HEK293T (cell line): ENCODE measurements around the gene NRBP1.

Experiments
- CTCF ChIA-PET: fragments of 350-600 bp; formaldehyde crosslinking; extraction: SDS; loops from one replicate; lab custom pipeline; 2021; ENCODE audit warnings: antibody characterized with exemption, inconsistent platforms; lab: Yijun Ruan, JAX
- POLR2A ChIA-PET: fragments of 350-600 bp; formaldehyde crosslinking; extraction: SDS; loops from one replicate; lab custom pipeline; 2020; ENCODE audit warnings: antibody characterized with exemption, inconsistent platforms; lab: Yijun Ruan, JAX
- DNase-seq: peaks from one replicate; pipeline ENCODE4 v3.0.0; 2012; ENCODE audit warnings: mixed read lengths; ENCODE audit errors: extremely low spot score
- ARNT ChIP-seq: fragments of 450-650 bp; IDR thresholded peaks from 2 replicates; pipeline ENCODE4 v1.6.1; 2017; ENCODE audit warnings: mild to moderate bottlenecking
- CTBP1 ChIP-seq: fragments of 450-650 bp; IDR thresholded peaks from 2 replicates; pipeline ENCODE4 v1.6.1; 2016; ENCODE audit warnings: borderline replicate concordance
- ELF4 ChIP-seq: fragments of 450-650 bp; IDR thresholded peaks from 2 replicates; pipeline ENCODE4 v1.6.1; 2017; ENCODE audit warnings: antibody characterized with exemption
- FOXA1 ChIP-seq: fragments of 450-650 bp; IDR thresholded peaks from 2 replicates; pipeline ENCODE4 v1.6.1; 2016; ENCODE audit warnings: mild to moderate bottlenecking
- FOXK2 ChIP-seq: fragments of 450-650 bp; IDR thresholded peaks from 2 replicates; pipeline ENCODE4 v1.6.1; 2016; ENCODE audit warnings: mild to moderate bottlenecking
- FOXM1 ChIP-seq: fragments of 450-650 bp; IDR thresholded peaks from 2 replicates; pipeline ENCODE4 v1.6.1; 2017; ENCODE audit warnings: mild to moderate bottlenecking, borderline replicate concordance
- HDGF ChIP-seq: fragments of 450-650 bp; IDR thresholded peaks from 2 replicates; pipeline ENCODE4 v1.6.1; 2017; ENCODE audit warnings: antibody characterized with exemption, borderline replicate concordance
- L3MBTL2 ChIP-seq: fragments of 450-650 bp; conservative IDR thresholded peaks from 2 replicates; pipeline ENCODE4 v1.6.1; 2016; ENCODE audit warnings: mild to moderate bottlenecking
- LEF1 ChIP-seq: fragments of 450-650 bp; IDR thresholded peaks from 2 replicates; pipeline ENCODE4 v1.6.1; 2017; ENCODE audit warnings: mild to moderate bottlenecking, borderline replicate concordance
- NFRKB ChIP-seq: fragments of 450-650 bp; IDR thresholded peaks from 2 replicates; pipeline ENCODE4 v1.6.1; 2016; ENCODE audit warnings: mild to moderate bottlenecking, moderate library complexity
- PKNOX1 ChIP-seq: fragments of 450-650 bp; IDR thresholded peaks from 2 replicates; pipeline ENCODE4 v1.6.1; 2016
- SUZ12 ChIP-seq: fragments of 450-650 bp; IDR thresholded peaks from 2 replicates; pipeline ENCODE4 v1.6.1; 2016; ENCODE audit warnings: mild to moderate bottlenecking
- TARDBP ChIP-seq: fragments of 450-650 bp; IDR thresholded peaks from 2 replicates; pipeline ENCODE4 v1.6.1; 2016
- ZNF384 ChIP-seq: fragments of 450-650 bp; IDR thresholded peaks from 2 replicates; pipeline ENCODE4 v1.6.1; 2016

Gene NRBP1

GRCh38 chr2:27428213-27428977 is at the start of gene NRBP1:
Gene NRBP1 (plus strand): TSS chr2:27428631. CDS start chr2:27433274, 4,643 bp downstream.
- ChIA-PET CTCF (interaction anchor here (0.5 to 3.4 kb wide), 3 partner anchors 17 to 36 kb away, joined by 3 to 12 read pairs (median 4); partner anchors contain the start of gene PPM1G), POLR2A (interaction anchor here (0.7 to 8.4 kb wide), 13 partner anchors 9 to 71 kb away, joined by 3 to 135 read pairs (median 3); partner anchors contain the start of genes EIF2B4, GTF3C2, PPM1G and ZNF513)
- TF ChIP-seq FOXA1 (no peak), HDGF (0 out of 2 replicates have a peak, but pooled peaks have one; percentile 40), FOXM1 (peak; percentile 93; the same call in 1 of the 2 replicates)
- DNase-seq = peak; percentile 93

- ChIA-PET CTCF (no interaction called here), POLR2A (interaction anchor here (0.6 to 3.0 kb wide), 5 partner anchors 8 to 324 kb away, joined by 3 to 20 read pairs (median 12); partner anchors contain the start of genes EIF2B4, NRBP1, PPM1G and SNX17)
- no peak for TF ChIP-seq TARDBP
- no peak for TF ChIP-seq HDGF
- no peak for TF ChIP-seq ARNT
- no peak for TF ChIP-seq SUZ12
- TF ChIP-seq ZNF384 = no peak
- no peak for TF ChIP-seq PKNOX1
- TF ChIP-seq LEF1 = no peak
- no peak for TF ChIP-seq NFRKB
- no peak for TF ChIP-seq ELF4
- no peak for TF ChIP-seq FOXK2
- no peak for DNase-seq
These were observed 49.6 kb upstream of the NRBP1 start for GRCh38 chr2:27378809-27379290.

- CTCF ChIA-PET = no interaction called here
These were observed 49.0 kb upstream of the NRBP1 start for GRCh38 chr2:27379383-27379835.

GRCh38 chr2:27379836-27380625 is 48.4 kb upstream of the NRBP1 start:
- ChIA-PET CTCF (interaction anchor here (0.7 to 1.1 kb wide), 2 partner anchors 10 to 100 kb away, joined by 3 read pairs; no protein-coding TSS in a partner anchor), POLR2A (interaction anchor here (0.6 to 3.0 kb wide), 11 partner anchors 9 to 326 kb away, joined by 3 to 20 read pairs (median 4); partner anchors contain the start of genes EIF2B4, NRBP1, PPM1G and SLC4A1AP)
- DNase-seq = no peak
- TF ChIP-seq ARNT = no peak

More at GRCh38 chr2:27379383-27379835, 49.0 kb upstream of the NRBP1 start:
- POLR2A ChIA-PET = interaction anchor here (0.6 to 3.0 kb wide), 6 partner anchors 8 to 325 kb away, joined by 3 to 20 read pairs (median 10); partner anchors contain the start of genes EIF2B4, NRBP1, PPM1G and SNX17
- DNase-seq = no peak
- TF ChIP-seq FOXA1 = no peak
- no peak for TF ChIP-seq CTBP1
- no peak for TF ChIP-seq HDGF
- TF ChIP-seq PKNOX1 = no peak
- TF ChIP-seq NFRKB = no peak
- TF ChIP-seq L3MBTL2 = no peak
- no peak for TF ChIP-seq TARDBP
- TF ChIP-seq ELF4 = no peak
- no peak for TF ChIP-seq FOXM1

- DNase-seq = peak; percentile 91
- ChIA-PET CTCF (interaction anchor here (0.7 to 1.1 kb wide), 2 partner anchors 11 to 101 kb away, joined by 3 read pairs; no protein-coding TSS in a partner anchor), POLR2A (interaction anchor here (0.6 to 3.0 kb wide), 10 partner anchors 10 to 283 kb away, joined by 3 to 20 read pairs (median 4); partner anchors contain the start of genes EIF2B4, NRBP1, PPM1G and SLC4A1AP)
- TF ChIP-seq SUZ12 = no peak
- TF ChIP-seq ELF4 = peak; percentile 39; the same call in 1 of the 2 replicates
- peak; percentile 59; the same call in 1 of the 2 replicates for TF ChIP-seq FOXM1
- peak; percentile 40 for TF ChIP-seq L3MBTL2
These were observed 47.5 kb upstream of the NRBP1 start, which contains the start of gene ZNF513 for GRCh38 chr2:27380626-27381545. Gene ZNF513 (minus strand): TSS chr2:27380734. CDS start chr2:27380526, 208 bp downstream.
